ENCODE results near the gene ORC3. TPM values are rescaled to one million over a fixed set of nuclear protein-coding genes. Genes with fewer than 3 reads are reported as not detected.

ORC3 gene
- total RNA-seq, 1 donor from 2014 or later, result 29.7 TPM

DNA sequence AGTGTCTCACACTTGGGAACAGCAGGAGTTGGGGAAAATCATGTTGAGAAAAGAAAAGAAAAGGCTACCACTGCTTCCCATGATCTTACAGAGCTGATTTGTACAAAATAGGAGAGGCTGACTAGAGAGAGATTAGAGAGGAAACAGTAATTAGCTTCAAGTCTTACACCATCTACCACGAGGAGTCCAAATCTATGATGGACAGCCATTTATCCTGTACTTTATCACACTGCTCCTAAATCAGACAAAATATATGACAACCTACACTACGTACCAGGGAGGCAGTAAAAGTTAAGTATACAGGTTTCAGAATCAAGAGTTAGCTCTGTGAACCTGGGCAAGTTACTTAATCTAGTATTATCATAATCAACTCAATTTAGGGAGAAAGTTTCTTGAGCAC is 38.1 kb upstream of the ORC3 start:
- no peak overlapping the region for H3K4me3 ChIP-seq (ENCODE audit: low read depth, low read length)
- DNase-seq (ENCODE audit: low read depth), result no peak
- no peak for TF ChIP-seq CTCF (conservative IDR thresholded peaks at IDR 0.05; ENCODE audit: low read depth, low read length)

DNA sequence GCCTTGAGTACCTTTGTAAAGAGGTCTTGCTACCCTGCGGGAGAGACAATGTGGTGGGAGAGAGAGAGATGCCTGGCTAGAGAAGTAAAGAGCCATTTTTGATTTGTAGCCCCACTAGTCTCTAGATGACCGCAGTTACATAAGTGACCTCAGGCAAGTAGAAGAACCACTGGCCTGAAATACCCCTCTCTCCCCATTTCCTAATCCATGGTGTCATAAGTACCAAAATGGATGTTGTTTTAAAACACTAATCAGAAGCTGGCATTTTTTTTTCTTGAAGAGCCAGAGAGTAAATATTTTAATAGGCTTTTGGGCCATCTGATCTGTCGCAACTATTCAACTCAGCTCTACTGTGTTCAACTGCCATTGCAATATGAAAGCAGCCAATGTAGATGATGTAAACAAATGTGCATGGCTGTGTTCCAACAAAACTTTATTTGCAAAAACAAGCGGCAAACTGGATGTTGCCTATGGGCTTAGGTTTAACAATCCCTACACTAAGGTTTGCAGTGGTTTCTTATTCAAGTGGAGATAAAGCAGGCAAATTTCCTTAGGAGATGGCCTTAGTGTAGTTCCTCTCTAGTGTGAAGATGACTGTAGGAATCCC is 36.7 kb upstream of the ORC3 start:
- H3K4me3 ChIP-seq (ENCODE audit: low read depth, low read length), result no peak overlapping the region
- DNase-seq (ENCODE audit: low read depth), result no peak
- no peak for TF ChIP-seq CTCF (conservative IDR thresholded peaks at IDR 0.05; ENCODE audit: low read depth, low read length)

DNA sequence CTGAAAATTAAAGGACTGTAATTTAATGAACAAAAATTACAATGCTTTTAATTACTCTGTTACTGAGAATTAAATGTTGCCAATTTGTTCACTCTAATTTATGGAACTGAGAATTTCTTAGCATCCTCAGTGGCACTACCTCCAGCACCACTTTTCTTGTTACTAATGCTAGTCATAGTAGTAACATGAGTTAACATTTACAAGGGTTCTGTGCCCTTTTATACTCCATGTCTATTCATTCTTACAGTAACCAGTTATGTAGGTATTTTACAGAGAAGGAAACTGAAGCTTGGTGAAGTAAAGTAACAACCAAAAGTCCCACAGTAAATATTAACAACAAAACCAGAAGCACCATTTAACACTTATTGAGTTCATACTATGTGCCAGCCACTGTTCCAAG is 34.4 kb upstream of the ORC3 start:
- TF ChIP-seq CTCF (conservative IDR thresholded peaks at IDR 0.05; ENCODE audit: low read depth, low read length), result no peak
- no peak for DNase-seq (ENCODE audit: low read depth)
- no peak overlapping the region for H3K4me3 ChIP-seq (ENCODE audit: low read depth, low read length)

DNA sequence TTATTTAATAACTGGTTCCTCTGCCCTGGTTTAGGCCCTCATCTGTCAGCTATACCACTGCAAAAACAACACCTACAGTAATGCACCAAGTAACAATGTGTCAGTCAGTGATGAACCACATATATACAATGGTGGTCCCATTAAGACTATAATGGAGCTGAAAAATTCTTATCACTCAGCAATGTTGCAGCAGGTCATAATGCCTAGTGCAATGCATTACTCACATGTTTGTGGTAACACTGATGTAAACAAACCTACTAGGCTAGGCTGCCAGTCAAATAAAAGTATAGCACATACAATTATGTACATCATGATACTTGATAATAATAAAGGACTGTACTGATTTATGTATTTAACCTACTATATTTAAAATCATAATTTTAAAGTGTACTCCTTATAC is 31.5 kb upstream of the ORC3 start:
- no peak overlapping the region for H3K4me3 ChIP-seq (ENCODE audit: low read depth, low read length)
- DNase-seq (ENCODE audit: low read depth), result no peak
- no peak for TF ChIP-seq CTCF (conservative IDR thresholded peaks at IDR 0.05; ENCODE audit: low read depth, low read length)

DNA sequence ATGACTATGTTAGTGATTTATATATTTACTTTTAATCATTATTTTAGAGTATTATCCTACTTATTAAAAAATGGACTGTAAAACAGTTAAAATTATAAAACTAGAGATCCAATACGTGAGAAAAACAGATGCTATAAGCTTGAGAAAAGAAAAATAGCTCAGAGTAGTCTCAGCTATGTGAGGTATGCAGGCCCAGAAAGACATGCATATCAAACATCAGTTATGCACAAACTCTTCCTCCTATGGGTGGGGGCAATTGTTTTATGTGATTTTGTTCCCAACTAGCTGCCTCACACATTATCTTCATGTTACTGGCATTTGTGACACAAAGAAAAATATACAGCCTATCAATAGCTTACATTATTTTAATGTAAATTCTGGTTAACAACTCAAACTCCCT is 28.9 kb upstream of the ORC3 start:
- TF ChIP-seq CTCF (conservative IDR thresholded peaks at IDR 0.05; ENCODE audit: low read depth, low read length), result no peak
- H3K4me3 ChIP-seq (ENCODE audit: low read depth, low read length), result no peak overlapping the region
- no peak for DNase-seq (ENCODE audit: low read depth)

- TF ChIP-seq CTCF (conservative IDR thresholded peaks at IDR 0.05; ENCODE audit: low read depth, low read length), result no peak
Measured at GRCh38 chr6:87572021-87572420, 17.9 kb upstream of the ORC3 start.

DNA sequence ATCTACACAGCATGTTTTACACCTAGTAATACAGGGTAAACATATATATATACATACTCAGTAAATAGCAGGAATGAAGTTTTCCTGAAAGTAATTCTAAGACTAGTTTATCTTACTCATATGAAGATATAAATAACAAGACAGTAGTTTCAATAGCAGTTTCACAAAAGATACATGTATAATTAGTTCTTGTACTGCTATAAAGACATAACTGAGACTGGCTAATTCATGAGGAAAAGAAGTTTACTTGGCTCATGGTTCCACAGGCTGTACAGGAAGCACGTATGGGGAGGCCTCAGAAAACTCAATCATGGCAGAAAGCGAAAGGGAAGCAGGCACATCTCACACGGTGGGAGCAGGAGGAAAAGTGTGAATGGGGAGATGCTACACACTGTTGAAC is 17.1 kb upstream of the ORC3 start:
- TF ChIP-seq CTCF (conservative IDR thresholded peaks at IDR 0.05; ENCODE audit: low read depth, low read length), result no peak
- no peak overlapping the region for H3K4me3 ChIP-seq (ENCODE audit: low read depth, low read length)
- DNase-seq (ENCODE audit: low read depth), result no peak

More at GRCh38 chr6:87572021-87572420, 17.9 kb upstream of the ORC3 start:
- H3K4me3 ChIP-seq (ENCODE audit: low read depth, low read length), result no peak overlapping the region
- DNase-seq (ENCODE audit: low read depth), result no peak

Data from epithelial cell of proximal tubule (primary cell).